HEK293 (cell line): ENCODE data around the gene PPP2R3A.

ENCODE experiments used
- CTCF ChIA-PET: fragments of 350-600 bp; formaldehyde crosslinking; extraction: SDS; loops from one replicate; lab custom pipeline; 2021; ENCODE audit warnings: antibody characterized with exemption; lab: Yijun Ruan, JAX
- POLR2A ChIA-PET: fragments of 300-600 bp; formaldehyde crosslinking; extraction: SDS; loops from one replicate; lab custom pipeline; 2020; ENCODE audit warnings: antibody characterized with exemption, inconsistent platforms; lab: Yijun Ruan, JAX
- H3K27ac ChIP-seq: fragments of 200-500 bp; sonication (Bioruptor generic); 2 replicates; pipeline ENCODE4 v1.5.1; 2014; ENCODE audit warnings: low read depth, low read length, control low read depth, inconsistent platforms; ENCODE audit errors: extremely low read depth
- H3K36me3 ChIP-seq, 2 experiments: fragments of 200-500 bp in 1 of 2; sonication (Bioruptor generic) in 1 of 2; 1 replicate in 1 of 2; 2 replicates in 1 of 2; pipeline ENCODE4 v1.5.1; 2014 to 2017; ENCODE audit warnings: inconsistent platforms in 2 of 2, low read length in 2 of 2; ENCODE audit not compliant: control insufficient read depth in 2 of 2, insufficient read depth in 1 of 2
- H3K4me1 ChIP-seq: fragments of 200-500 bp; sonication (Bioruptor generic); 2 replicates; pipeline ENCODE4 v1.5.1; 2014; ENCODE audit warnings: mild to moderate bottlenecking, low read length, inconsistent platforms; ENCODE audit not compliant: control insufficient read depth, insufficient read depth
- H3K4me3 ChIP-seq: 2 replicates; pipeline ENCODE4 v1.5.1; 2011; ENCODE audit warnings: low read depth, mild to moderate bottlenecking, control low read depth, low read length, moderate library complexity
- H3K9me3 ChIP-seq: fragments of 200-500 bp; sonication (Bioruptor generic); 2 replicates; pipeline ENCODE4 v1.5.1; 2014; ENCODE audit warnings: low read depth, low read length, inconsistent platforms; ENCODE audit not compliant: control insufficient read depth, insufficient read depth
- BCL11A ChIP-seq: fragments of 450-650 bp; formaldehyde crosslinking; IDR thresholded peaks from 2 replicates; pipeline ENCODE4 v1.5.1; 2016; ENCODE audit warnings: low read depth, missing biosample characterization, missing genetic modification characterization
- EGR2 ChIP-seq: fragments of 450-650 bp; formaldehyde crosslinking; IDR thresholded peaks from 2 replicates; pipeline ENCODE4 v1.5.1; 2016; ENCODE audit warnings: low read depth, missing biosample characterization, missing genetic modification characterization
- GFI1B ChIP-seq: fragments of 450-650 bp; formaldehyde crosslinking; IDR thresholded peaks from 2 replicates; pipeline ENCODE4 v1.5.1; 2016; ENCODE audit warnings: missing biosample characterization, missing genetic modification characterization
- IKZF3 ChIP-seq: fragments of 450-650 bp; IDR thresholded peaks from 2 replicates; pipeline ENCODE4 v1.5.0; 2018; ENCODE audit warnings: missing biosample characterization, mild to moderate bottlenecking, missing genetic modification characterization, moderate library complexity
- KLF17 ChIP-seq: fragments of 450-650 bp; formaldehyde crosslinking; IDR thresholded peaks from 2 replicates; pipeline ENCODE4 v1.5.1; 2016; ENCODE audit warnings: missing biosample characterization, missing genetic modification characterization
- KLF8 ChIP-seq: fragments of 450-650 bp; formaldehyde crosslinking; IDR thresholded peaks from 2 replicates; pipeline ENCODE4 v1.5.1; 2016; ENCODE audit warnings: missing biosample characterization, missing genetic modification characterization
- MYNN ChIP-seq: fragments of 450-650 bp; formaldehyde crosslinking; IDR thresholded peaks from 2 replicates; pipeline ENCODE4 v1.5.1; 2016; ENCODE audit warnings: missing biosample characterization, missing genetic modification characterization, borderline replicate concordance
- SP7 ChIP-seq: fragments of 450-650 bp; formaldehyde crosslinking; IDR thresholded peaks from 2 replicates; pipeline ENCODE4 v1.5.1; 2016; ENCODE audit warnings: missing biosample characterization, missing genetic modification characterization
- ZBTB11 ChIP-seq: fragments of 450-650 bp; formaldehyde crosslinking; conservative IDR thresholded peaks from 2 replicates; pipeline ENCODE4 v1.5.1; 2016; ENCODE audit warnings: low read depth, missing biosample characterization, missing genetic modification characterization
- ZBTB48 ChIP-seq: fragments of 450-650 bp; formaldehyde crosslinking; IDR thresholded peaks from 2 replicates; pipeline ENCODE4 v1.5.1; 2016; ENCODE audit warnings: missing biosample characterization, missing genetic modification characterization
- ZEB2 ChIP-seq: fragments of 450-650 bp; formaldehyde crosslinking; IDR thresholded peaks from 2 replicates; pipeline ENCODE4 v1.5.1; 2016; ENCODE audit warnings: missing biosample characterization, missing genetic modification characterization
- ZNF114 ChIP-seq: fragments of 450-650 bp; formaldehyde crosslinking; IDR thresholded peaks from 2 replicates; pipeline ENCODE4 v1.5.0; 2017; ENCODE audit warnings: missing biosample characterization, missing genetic modification characterization
- ZNF174 ChIP-seq: fragments of 450-650 bp; formaldehyde crosslinking; IDR thresholded peaks from 2 replicates; pipeline ENCODE4 v1.5.0; 2017; ENCODE audit warnings: missing biosample characterization, mild to moderate bottlenecking, missing genetic modification characterization
- ZNF184 ChIP-seq: fragments of 450-650 bp; IDR thresholded peaks from 2 replicates; pipeline ENCODE4 v1.5.1; 2018; ENCODE audit warnings: missing biosample characterization, mild to moderate bottlenecking, missing genetic modification characterization
- ZNF510 ChIP-seq: fragments of 450-650 bp; formaldehyde crosslinking; IDR thresholded peaks from 2 replicates; pipeline ENCODE4 v1.5.1; 2018; ENCODE audit warnings: mild to moderate bottlenecking, missing genetic modification characterization, missing biosample characterization; ENCODE audit not compliant: insufficient replicate concordance
- ZNF530 ChIP-seq: fragments of 450-650 bp; formaldehyde crosslinking; IDR thresholded peaks from 2 replicates; pipeline ENCODE4 v1.5.1; 2016; ENCODE audit warnings: low read depth, missing biosample characterization, missing genetic modification characterization
- ZNF555 ChIP-seq: fragments of 450-650 bp; formaldehyde crosslinking; conservative IDR thresholded peaks from 2 replicates; pipeline ENCODE4 v1.5.1; 2017; ENCODE audit warnings: missing biosample characterization, mild to moderate bottlenecking, missing genetic modification characterization, inconsistent platforms
- ZNF621 ChIP-seq: fragments of 450-650 bp; formaldehyde crosslinking; IDR thresholded peaks from 2 replicates; pipeline ENCODE4 v1.5.1; 2017; ENCODE audit warnings: missing biosample characterization, missing genetic modification characterization
- ZNF624 ChIP-seq: fragments of 450-650 bp; formaldehyde crosslinking; IDR thresholded peaks from 2 replicates; pipeline ENCODE4 v1.5.1; 2017; ENCODE audit warnings: missing biosample characterization, missing genetic modification characterization
- ZNF654 ChIP-seq: fragments of 450-650 bp; formaldehyde crosslinking; IDR thresholded peaks from 2 replicates; pipeline ENCODE4 v1.5.1; 2016; ENCODE audit warnings: low read depth, missing biosample characterization, missing genetic modification characterization
- ZNF707 ChIP-seq: fragments of 450-650 bp; formaldehyde crosslinking; IDR thresholded peaks from 2 replicates; pipeline ENCODE4 v1.5.1; 2016; ENCODE audit warnings: missing biosample characterization, missing genetic modification characterization
- ZNF792 ChIP-seq: fragments of 450-650 bp; formaldehyde crosslinking; IDR thresholded peaks from 2 replicates; pipeline ENCODE4 v1.5.1; 2016; ENCODE audit warnings: missing biosample characterization, missing genetic modification characterization
- ZSCAN18 ChIP-seq: fragments of 450-650 bp; formaldehyde crosslinking; IDR thresholded peaks from 2 replicates; pipeline ENCODE4 v1.5.1; 2016; ENCODE audit warnings: missing biosample characterization, missing genetic modification characterization

PPP2R3A gene

GRCh38 chr3:136069933-136070332 lies 104.4 kb downstream of the PPP2R3A start:
- H3K4me3 ChIP-seq: no peak overlapping the region
- no peak overlapping the region for H3K27ac ChIP-seq
- no peak for TF ChIP-seq IKZF3 (tag by site-specific recombination)
- no peak for TF ChIP-seq ZNF174 (tag by site-specific recombination)
- TF ChIP-seq ZNF555 (tag by site-specific recombination): no peak
- TF ChIP-seq ZSCAN18 (tag by site-specific recombination): no peak
- no peak for TF ChIP-seq ZBTB48
- no peak for TF ChIP-seq ZEB2
- TF ChIP-seq ZNF624 (tag by site-specific recombination): no peak
- no peak for TF ChIP-seq KLF8 (tag by site-specific recombination)
- H3K9me3 ChIP-seq: no peaks in the 10 kb centered on the region
- ChIA-PET POLR2A (interaction anchor here (1.5 kb wide), 1 partner anchor 682 kb away, joined by 4 read pairs; the partner anchor contains the start of gene STAG1), CTCF (interaction anchor here (0.7 to 1.4 kb wide), 5 partner anchors 9 to 1471 kb away, joined by 3 to 4 read pairs (median 4); no protein-coding TSS in a partner anchor)
- 0 out of 2 replicates have a peak, but pooled peaks cover 5% of the 10 kb centered on the region for H3K4me1 ChIP-seq
- H3K36me3 ChIP-seq: no peaks in the 10 kb centered on the region

- CTCF ChIA-PET: interaction anchor here (0.5 to 1.3 kb wide), 6 partner anchors 9 to 944 kb away, joined by 3 to 5 read pairs (median 4); partner anchors contain the start of gene STAG1
- no peak overlapping the region for H3K4me3 ChIP-seq
- H3K27ac ChIP-seq: no peak overlapping the region
- H3K9me3 ChIP-seq: no peaks in the 10 kb centered on the region
- H3K4me1 ChIP-seq: 0 out of 2 replicates have a peak, but pooled peaks cover 5% of the 10 kb centered on the region
- POLR2A ChIA-PET: interaction anchor here (1.5 kb wide), 1 partner anchor 682 kb away, joined by 4 read pairs; the partner anchor contains the start of gene STAG1
- no peak for TF ChIP-seq ZNF184 (tag by site-specific recombination)
- TF ChIP-seq ZNF114 (tag by site-specific recombination): no peak
- H3K36me3 ChIP-seq: no peaks in the 10 kb centered on the region
Measured at GRCh38 chr3:136070334-136070733, 104.8 kb downstream of the PPP2R3A start.

- Histone ChIP-seq H3K4me1 (0 out of 2 replicates have a peak, but pooled peaks cover 5% of the 10 kb centered on the region), H3K4me3 (no peak overlapping the region), H3K9me3 (no peaks in the 10 kb centered on the region), H3K27ac (no peak overlapping the region), H3K36me3 (no peaks in the 10 kb centered on the region)
- ChIA-PET POLR2A (interaction anchor here (1.2 to 1.5 kb wide), 2 partner anchors 681 to 791 kb away, joined by 3 to 4 read pairs; partner anchors contain the start of genes NCK1 and STAG1), CTCF (interaction anchor here (0.5 to 2.0 kb wide), 6 partner anchors 120 to 943 kb away, joined by 3 to 12 read pairs (median 4); partner anchors contain the start of gene STAG1)
- TF ChIP-seq SP7 (tag by site-specific recombination): no peak
- TF ChIP-seq BCL11A (tag by site-specific recombination): no peak
- TF ChIP-seq ZNF792 (tag by site-specific recombination): no peak
- TF ChIP-seq EGR2 (tag by site-specific recombination): peak; percentile 95
- peak; percentile 33 for TF ChIP-seq ZNF654
- TF ChIP-seq MYNN (tag by site-specific recombination): no peak
- no peak for TF ChIP-seq KLF17
- no peak for TF ChIP-seq ZBTB11 (tag by site-specific recombination)
- no peak for TF ChIP-seq ZNF530 (tag by site-specific recombination)
- TF ChIP-seq ZNF510 (tag by site-specific recombination): no peak
- TF ChIP-seq ZNF621 (tag by site-specific recombination): no peak
- TF ChIP-seq ZNF707 (tag by site-specific recombination): no peak
- no peak for TF ChIP-seq ZNF555 (tag by site-specific recombination)
- TF ChIP-seq GFI1B (tag by site-specific recombination): no peak
Measured at GRCh38 chr3:136070953-136071949, 105.7 kb downstream of the PPP2R3A start.
